ENCODE results near the gene TLR3. TPM values are rescaled to one million over a fixed set of nuclear protein-coding genes. Genes with fewer than 3 reads are reported as not detected.

The TLR3 gene
- total and polyA plus RNA-seq, 10 donors, result 0.17 to 14.8 (median 6.3) TPM

GRCh38 chr4:186024637-186025407 lies 44.1 kb upstream of the TLR3 start:
- 81 to 87% (median 83%) methylated on average over 15 of the region's 15 CpGs for WGBS, 5 donors

GRCh38 chr4:186025408-186025690 lies 43.6 kb upstream of the TLR3 start:
- peaks cover 0 to 25% (median 9%) of the 10 kb centered on the region in 6 donors for H3K4me1 ChIP-seq
- 82 to 87% (median 85%) methylated on average over 7 of the region's 7 CpGs for WGBS, 5 donors
- TF ChIP-seq CTCF (IDR thresholded peaks at IDR 0.05 in 8 of 11, conservative IDR thresholded peaks at IDR 0.05 in 3 of 11) (no peak), POLR2A (IDR thresholded peaks at IDR 0.05) (no peak), POLR2AphosphoS5 (IDR thresholded peaks at IDR 0.05) (no peak)
- no peaks in the 10 kb centered on the region for H3K9me3 ChIP-seq
- intact Hi-C loops (cut with DNase I; ENCODE audit: low total_unique reads), result no loop called here
- peaks cover 0 to 29% (median 0%) of the 10 kb centered on the region in 7 donors for H3K27me3 ChIP-seq (replicated peaks in 1 of 7)
- peak overlapping the region in 5 of 8 donors; percentile 16 to 56 (median 53) for H3K27ac ChIP-seq
- H3K36me3 ChIP-seq, result no peaks in the 10 kb centered on the region
- no peak for DNase-seq
- H3K4me3 ChIP-seq, result no peak overlapping the region

More at GRCh38 chr4:186024637-186025407, 44.1 kb upstream of the TLR3 start:
- no peak overlapping the region for H3K4me3 ChIP-seq
- peaks cover 0 to 24% (median 0%) of the 10 kb centered on the region in 7 donors for H3K27me3 ChIP-seq (replicated peaks in 1 of 7)
- no peak for DNase-seq
- H3K4me1 ChIP-seq, result peaks cover 0 to 21% (median 7%) of the 10 kb centered on the region in 6 donors
- peak in 2 of 3 donors; percentile 11 to 53 for TF ChIP-seq POLR2AphosphoS5 (IDR thresholded peaks at IDR 0.05)
- no peak for TF ChIP-seq CTCF (IDR thresholded peaks at IDR 0.05 in 8 of 11, conservative IDR thresholded peaks at IDR 0.05 in 3 of 11)
- intact Hi-C loops (cut with DNase I; ENCODE audit: low total_unique reads), result loop anchor here (5.0 kb wide), 1 partner anchor 383 kb away; no protein-coding TSS in a partner anchor
- peak overlapping the region in 6 of 8 donors; percentile 16 to 56 (median 42) for H3K27ac ChIP-seq
- H3K36me3 ChIP-seq, result no peaks in the 10 kb centered on the region
- H3K9me3 ChIP-seq, result no peaks in the 10 kb centered on the region

DNA sequence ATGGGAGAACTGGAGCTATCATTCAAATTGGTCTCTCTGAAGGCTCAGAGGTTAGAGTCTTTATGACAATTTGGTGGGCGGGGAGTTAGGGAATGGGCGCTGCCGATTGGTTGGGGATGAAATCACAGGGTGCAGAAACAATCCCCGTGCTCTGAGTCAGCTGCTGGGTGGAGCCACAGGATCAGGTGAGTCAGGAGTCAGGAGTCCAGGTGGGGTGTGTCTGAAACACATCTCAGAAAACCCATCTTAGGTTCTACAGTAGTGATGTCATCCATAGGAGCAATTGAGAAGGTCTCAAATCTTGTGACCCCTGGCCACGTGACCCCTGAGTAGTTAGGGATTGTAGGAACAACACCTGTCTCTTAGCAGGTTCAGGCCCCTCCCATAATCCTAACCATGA lies 41.6 kb upstream of the TLR3 start:
- intact Hi-C loops (cut with DNase I; ENCODE audit: low total_unique reads), result no loop called here
- DNase-seq, result no peak
- WGBS, 5 donors, result 79 to 95% (median 89%) methylated on average over 5 of the region's 5 CpGs
- Histone ChIP-seq H3K27me3 (replicated peaks in 1 of 7) (peaks cover 0 to 38% (median 0%) of the 10 kb centered on the region in 7 donors), H3K4me1 (peaks cover 0 to 32% (median 9%) of the 10 kb centered on the region in 6 donors), H3K4me3 (no peak overlapping the region), H3K9me3 (no peaks in the 10 kb centered on the region), H3K36me3 (no peaks in the 10 kb centered on the region), H3K27ac (peak overlapping the region in 2 of 8 donors; percentile 26 to 53)
- TF ChIP-seq CTCF (IDR thresholded peaks at IDR 0.05 in 8 of 11, conservative IDR thresholded peaks at IDR 0.05 in 3 of 11), result no peak
- TF ChIP-seq POLR2AphosphoS5 (IDR thresholded peaks at IDR 0.05), result no peak
- no peak for TF ChIP-seq POLR2A (IDR thresholded peaks at IDR 0.05)

GRCh38 chr4:186029571-186030398 lies 39.2 kb upstream of the TLR3 start:
- intact Hi-C loops (cut with DNase I; ENCODE audit: low total_unique reads), result no loop called here
- no peaks in the 10 kb centered on the region for H3K36me3 ChIP-seq
- H3K4me3 ChIP-seq, result no peak overlapping the region
- H3K9me3 ChIP-seq, result peaks cover 0 to 7% (median under 1%) of the 10 kb centered on the region in 8 donors
- peaks cover 0 to 33% (median 0%) of the 10 kb centered on the region in 7 donors for H3K27me3 ChIP-seq (replicated peaks in 1 of 7)
- H3K4me1 ChIP-seq, result peaks cover 0 to 32% (median 9%) of the 10 kb centered on the region in 6 donors
- TF ChIP-seq CTCF (IDR thresholded peaks at IDR 0.05 in 8 of 11, conservative IDR thresholded peaks at IDR 0.05 in 3 of 11) (no peak), POLR2A (IDR thresholded peaks at IDR 0.05) (peak in 1 of 3 donors; percentile 17), POLR2AphosphoS5 (IDR thresholded peaks at IDR 0.05) (peak; percentile 62 to 78 (median 70))
- 29 to 45% (median 42%) methylated on average over 11 of the region's 11 CpGs for WGBS, 5 donors
- DNase-seq, result no peak
- H3K27ac ChIP-seq, result peak overlapping the region; percentile 36 to 81 (median 68)
